ENCODE results near the gene RPL18.

Gene RPL18

GRCh38 chr19:48668332-48668731, 49.4 kb upstream of the RPL18 start (continued):
- TF ChIP-seq ZBTB26 (tag by site-specific recombination; optimal IDR thresholded peaks at IDR 0.05) (no peak), ZSCAN4 (tag by site-specific recombination; IDR thresholded peaks at IDR 0.05) (no peak)

- H3K36me3 ChIP-seq (ENCODE audit: control insufficient read depth in 2 of 2, insufficient read depth in 1 of 2, low read length in 2 of 2) = no peaks in the 10 kb centered on the region
- no peak for TF ChIP-seq PRDM2 (tag by site-specific recombination; IDR thresholded peaks at IDR 0.05; ENCODE audit: borderline replicate concordance)
- no peak for TF ChIP-seq ZNF10 (tag by site-specific recombination; IDR thresholded peaks at IDR 0.05)
- TF ChIP-seq ZNF292 (tag by site-specific recombination; IDR thresholded peaks at IDR 0.05; ENCODE audit: borderline replicate concordance, low read depth) = no peak
- no peak for TF ChIP-seq ZNF311 (tag by site-specific recombination; IDR thresholded peaks at IDR 0.05; ENCODE audit: borderline replicate concordance)
- no peak for TF ChIP-seq EGR2 (tag by site-specific recombination; IDR thresholded peaks at IDR 0.05; ENCODE audit: low read depth)
- no peak for TF ChIP-seq MEIS1 (CRISPR knock-in tag; IDR thresholded peaks at IDR 0.05; ENCODE audit: borderline replicate concordance)
- TF ChIP-seq ZNF184 (tag by site-specific recombination; IDR thresholded peaks at IDR 0.05) = no peak
- TF ChIP-seq ZNF585B (tag by site-specific recombination; IDR thresholded peaks at IDR 0.05) = no peak
- no peak for TF ChIP-seq ZBTB17 (tag by site-specific recombination; IDR thresholded peaks at IDR 0.05)
- no peak for TF ChIP-seq ZNF510 (tag by site-specific recombination; IDR thresholded peaks at IDR 0.05; ENCODE audit: insufficient replicate concordance)
- no peak for TF ChIP-seq ZBTB6 (tag by site-specific recombination; IDR thresholded peaks at IDR 0.05)
- TF ChIP-seq PRDM4 (tag by site-specific recombination; IDR thresholded peaks at IDR 0.05) = no peak
- no peak for TF ChIP-seq ZNF148 (tag by site-specific recombination; IDR thresholded peaks at IDR 0.05; ENCODE audit: borderline replicate concordance)
- no peak for TF ChIP-seq HOXD13 (CRISPR knock-in tag; IDR thresholded peaks at IDR 0.05; ENCODE audit: borderline replicate concordance)
- ChIA-PET CTCF (interaction anchor here (1.2 to 1.9 kb wide), 2 partner anchors 9 to 10 kb away, joined by 6 to 7 read pairs; no protein-coding TSS in a partner anchor), POLR2A (interaction anchor here (1.3 kb wide), 1 partner anchor 73 kb away, joined by 4 read pairs; no protein-coding TSS in a partner anchor)
- H3K27ac ChIP-seq (ENCODE audit: extremely low read depth, low read depth, low read length) = no peak overlapping the region
- H3K4me3 ChIP-seq (ENCODE audit: low read depth, low read length) = no peak overlapping the region
- no peaks in the 10 kb centered on the region for H3K4me1 ChIP-seq (ENCODE audit: control insufficient read depth, insufficient read depth, low read length)
- no peaks in the 10 kb centered on the region for H3K9me3 ChIP-seq (ENCODE audit: control insufficient read depth, insufficient read depth, low read depth, low read length)
Observed at GRCh38 chr19:48665786-48666185, 46.8 kb upstream of the RPL18 start.

All from HEK293 (cell line).